Spleen (tissue), 11 donors: ENCODE data around the gene TNRC6B. TPM values are rescaled to one million over a fixed set of nuclear protein-coding genes. Genes with fewer than 3 reads are reported as not detected.

Experiments used
- DNase-seq: peaks from one replicate; pipeline ENCODE4 v3.0.0-alpha.2; 2020
- H3K27ac ChIP-seq, 8 donors: fragments of 200-600 bp; sonication (generic) in 7 of 8; 1 replicate in 4 of 8; 2 replicates in 4 of 8; pipeline versions ENCODE4 v1.5.0 to v1.8.0; 2016 to 2021; ENCODE audit warnings: inconsistent platforms in 4 of 8, mild to moderate bottlenecking in 4 of 8, moderate library complexity in 1 of 8
- H3K27me3 ChIP-seq, 7 donors: fragments of 200-600 bp; sonication (generic) in 6 of 7; replicated peaks in 1 of 7; 1 replicate in 4 of 7; 2 replicates in 3 of 7; pipeline versions ENCODE4 v1.5.0 to v1.8.0; 2016 to 2021; ENCODE audit warnings: inconsistent platforms in 3 of 7, mild to moderate bottlenecking in 1 of 7
- H3K36me3 ChIP-seq, 6 donors: fragments of 200-600 bp; sonication (generic) in 5 of 6; 1 replicate in 4 of 6; 2 replicates in 2 of 6; pipeline versions ENCODE4 v1.5.0 to v1.8.0; 2016 to 2021; ENCODE audit warnings: inconsistent platforms in 2 of 6
- H3K4me1 ChIP-seq, 6 donors: fragments of 200-600 bp; sonication (generic) in 5 of 6; 1 replicate in 3 of 6; 2 replicates in 3 of 6; pipeline versions ENCODE4 v1.5.0 to v1.8.0; 2016 to 2021; ENCODE audit warnings: inconsistent platforms in 3 of 6
- H3K4me3 ChIP-seq, 8 donors: fragments of 200-600 bp; sonication (generic) in 7 of 8; 1 replicate in 4 of 8; 2 replicates in 4 of 8; pipeline versions ENCODE4 v1.5.0 to v1.8.0; 2016 to 2021; ENCODE audit warnings: inconsistent platforms in 4 of 8, mild to moderate bottlenecking in 4 of 8, moderate library complexity in 2 of 8
- H3K9me3 ChIP-seq, 8 donors: fragments of 200-600 bp; sonication (generic) in 7 of 8; 1 replicate in 4 of 8; 2 replicates in 4 of 8; pipeline versions ENCODE4 v1.5.0 to v1.8.0; 2016 to 2021; ENCODE audit warnings: inconsistent platforms in 4 of 8
- CTCF ChIP-seq, 11 experiments: fragments of 200-600 bp in 7 of 11; fragments of 450-650 bp in 4 of 11; sonication (generic) in 4 of 11; IDR thresholded peaks in 8 of 11; conservative IDR thresholded peaks in 3 of 11; 1 replicate in 7 of 11; 2 replicates in 4 of 11; pipeline versions ENCODE4 v1.4.0 to v1.8.0; 2016 to 2021; ENCODE audit warnings: antibody characterized with exemption in 11 of 11, inconsistent platforms in 4 of 11, mild to moderate bottlenecking in 1 of 11
- POLR2A ChIP-seq, 3 donors: fragments of 450-650 bp; IDR thresholded peaks; one replicate each; pipeline ENCODE4 v1.5.1; 2017; ENCODE audit warnings: antibody characterized with exemption in 3 of 3, mild to moderate bottlenecking in 1 of 3
- POLR2AphosphoS5 ChIP-seq, 3 donors: sonication (generic); formaldehyde crosslinking; IDR thresholded peaks; one replicate each; pipeline ENCODE4 v1.5.1; 2017; ENCODE audit warnings: antibody characterized with exemption in 3 of 3
- WGBS, 5 donors: extraction: QIAGEN DNeasy Blood & Tissue Kit in 3 of 5; methylation state at CpG; one replicate each; pipeline versions ENCODE4 v1.1.5 to v1.1.7; 2013 to 2018; 5-methylcytosine and 5-hydroxymethylcytosine counted together
- intact Hi-C: fragments of 100-400 bp; cut with DNase I; formaldehyde crosslinking; loops from one replicate; pipeline ENCODE4 v1.15.0; 2023; ENCODE audit warnings: low total_unique reads
- polyA plus RNA-seq, 3 donors: library from polyadenylated mRNA; stranded (reverse); fragments of 200-250 nt; gene quantifications; one replicate each; pipeline ENCODE4 v1.2.1, GENCODE V29; 2013
- total RNA-seq, 7 donors: library from RNA; depleted of rRNA in 3 of 7; stranded (reverse); fragments of >200 nt in 3 of 7; fragmentation: NEBNext Ultra II Directional in 4 of 7; extraction: Animal tissue kit (Norgen Biotek cat#: 25700) in 4 of 7; gene quantifications; one replicate each; pipeline versions ENCODE4 v1.1.0 to v1.2.1, GENCODE V29; 2016 to 2021
- donor health status: healthy with polysubstance abuse.
- donor health status: DM: no; HTN: no; CAD: no; lungs with moderate emphysema.
- donor health status: DM: no; HTN: no; CAD: no.
- donor health status: Bipolar disorder and iron deficiency.
- donor health status: healthy.
- donor health status: DM: no; HTN: no; CAD: no.
- donor health status: DM: yes; HTN: yes; CAD: no.

Gene TNRC6B
- total and polyA plus RNA-seq, 10 donors, result 1.2 to 221 (median 95.3) TPM

GRCh38 chr22:40176921-40177737 lies 596 bp upstream of the TNRC6B start:
- peak overlapping the region; percentile 31 to 89 (median 85) for H3K27ac ChIP-seq
- TF ChIP-seq POLR2A (IDR thresholded peaks at IDR 0.05), result no peak
- TF ChIP-seq POLR2AphosphoS5 (IDR thresholded peaks at IDR 0.05), result no peak
- no peak for TF ChIP-seq CTCF (IDR thresholded peaks at IDR 0.05 in 8 of 11, conservative IDR thresholded peaks at IDR 0.05 in 3 of 11)
- intact Hi-C loops, result loop anchor here (5.0 to 10.0 kb wide), 2 partner anchors 130 to 168 kb away; partner anchors contain the start of gene ADSL
- 31 to 36% (median 34%) methylated on average over 14 of the region's 14 CpGs for WGBS, 5 donors
- DNase-seq, result peak; percentile 78
- no peaks in the 10 kb centered on the region for H3K27me3 ChIP-seq
- peaks cover 29 to 75% (median 56%) of the 10 kb centered on the region in 6 donors for H3K4me1 ChIP-seq
- H3K9me3 ChIP-seq, result no peaks in the 10 kb centered on the region
- no peaks in the 10 kb centered on the region for H3K36me3 ChIP-seq
- H3K4me3 ChIP-seq, result peak overlapping the region; percentile 17 to 86 (median 64)

- 1 to 2% (median 2%) methylated on average over 17 of the region's 17 CpGs for WGBS, 5 donors
- Histone ChIP-seq H3K9me3 (no peaks in the 10 kb centered on the region), H3K4me3 (peak overlapping the region; percentile 52 to 86 (median 64)), H3K27me3 (no peaks in the 10 kb centered on the region), H3K4me1 (peaks cover 29 to 86% (median 72%) of the 10 kb centered on the region in 6 donors), H3K36me3 (no peaks in the 10 kb centered on the region), H3K27ac (peak overlapping the region; percentile 63 to 89 (median 85))
- intact Hi-C loops, result loop anchor here (5.0 to 10.0 kb wide), 2 partner anchors 131 to 166 kb away; partner anchors contain the start of gene ADSL
- DNase-seq, result peak; percentile 77
- TF ChIP-seq POLR2AphosphoS5 (IDR thresholded peaks at IDR 0.05) (no peak), POLR2A (IDR thresholded peaks at IDR 0.05) (no peak), CTCF (IDR thresholded peaks at IDR 0.05 in 8 of 11, conservative IDR thresholded peaks at IDR 0.05 in 3 of 11) (no peak)
These were observed 988 bp downstream of the TNRC6B start for GRCh38 chr22:40178417-40179409.

- peak overlapping the region; percentile 52 to 86 (median 64) for H3K4me3 ChIP-seq
- H3K27ac ChIP-seq, result peak overlapping the region; percentile 63 to 89 (median 85)
- no peak for DNase-seq
- H3K27me3 ChIP-seq, result no peaks in the 10 kb centered on the region
- TF ChIP-seq CTCF (IDR thresholded peaks at IDR 0.05 in 8 of 11, conservative IDR thresholded peaks at IDR 0.05 in 3 of 11) (no peak), POLR2A (IDR thresholded peaks at IDR 0.05) (no peak), POLR2AphosphoS5 (IDR thresholded peaks at IDR 0.05) (no peak)
- no peaks in the 10 kb centered on the region for H3K9me3 ChIP-seq
- H3K36me3 ChIP-seq, result no peaks in the 10 kb centered on the region
- WGBS, 5 donors, result 39 to 55% (median 47%) methylated on average over 2 of the region's 2 CpGs
- intact Hi-C loops, result loop anchor here (5.0 to 10.0 kb wide), 2 partner anchors 132 to 165 kb away; partner anchors contain the start of gene ADSL
- H3K4me1 ChIP-seq, result peaks cover 32 to 95% (median 80%) of the 10 kb centered on the region in 6 donors
These were observed 1.8 kb downstream of the TNRC6B start for GRCh38 chr22:40179526-40179925.
